Mesenchymal stem cell (in vitro differentiated cells and primary cell): ENCODE results near the gene MATN1.

Experiments used
- DNase-seq: peaks from one replicate; pipeline ENCODE4 v3.0.0-alpha.2; 2013
- H2AFZ ChIP-seq: one replicate; pipeline ENCODE4 v1.6.1; 2013; ENCODE audit warnings: low read depth, mild to moderate bottlenecking, control low read depth, inconsistent platforms, low read length, moderate library complexity
- H2AK5ac ChIP-seq: 2 replicates; pipeline ENCODE4 v1.6.1; 2013; ENCODE audit warnings: low read length, moderate library complexity, mild to moderate bottlenecking, inconsistent platforms; ENCODE audit not compliant: severe bottlenecking
- H2BK120ac ChIP-seq: one replicate; pipeline ENCODE4 v1.6.1; 2013; ENCODE audit warnings: low read depth, mild to moderate bottlenecking, inconsistent platforms, low read length, moderate library complexity
- H2BK12ac ChIP-seq, 2 experiments: one replicate each; pipeline ENCODE4 v1.6.1; 2013; ENCODE audit warnings: inconsistent platforms in 2 of 2, low read length in 2 of 2, mild to moderate bottlenecking in 2 of 2, moderate library complexity in 2 of 2, control low read depth in 1 of 2
- H2BK15ac ChIP-seq: one replicate; pipeline ENCODE4 v1.6.1; 2013; ENCODE audit warnings: mild to moderate bottlenecking, low read depth, inconsistent platforms; ENCODE audit not compliant: poor library complexity, severe bottlenecking
- H2BK5ac ChIP-seq: 2 replicates; pipeline ENCODE4 v1.6.1; 2013; ENCODE audit warnings: low read depth, mild to moderate bottlenecking, low read length, control low read depth, inconsistent platforms; ENCODE audit not compliant: poor library complexity, severe bottlenecking
- H3K14ac ChIP-seq, 2 experiments: one replicate each; pipeline ENCODE4 v1.6.1; 2013; ENCODE audit warnings: inconsistent platforms in 2 of 2, low read length in 2 of 2, control low read depth in 1 of 2, mild to moderate bottlenecking in 1 of 2, moderate library complexity in 1 of 2
- H3K18ac ChIP-seq, 2 experiments: one replicate each; pipeline ENCODE4 v1.6.1; 2013; ENCODE audit warnings: inconsistent platforms in 2 of 2, low read length in 2 of 2, control low read depth in 1 of 2, low read depth in 1 of 2, mild to moderate bottlenecking in 1 of 2
- H3K23ac ChIP-seq, 2 experiments: one replicate each; pipeline ENCODE4 v1.6.1; 2013; ENCODE audit warnings: inconsistent platforms in 2 of 2, low read length in 2 of 2, mild to moderate bottlenecking in 2 of 2, moderate library complexity in 2 of 2, control low read depth in 1 of 2
- H3K27ac ChIP-seq: 2 replicates; pipeline ENCODE4 v1.5.1; 2013; ENCODE audit warnings: mild to moderate bottlenecking, moderate library complexity, low read length, control low read depth, inconsistent platforms; ENCODE audit not compliant: poor library complexity, severe bottlenecking
- H3K27me3 ChIP-seq, 2 experiments: 2 replicates each; pipeline versions ENCODE4 v1.6.1 to v1.7.0; 2013; ENCODE audit warnings: low read length in 2 of 2, mild to moderate bottlenecking in 2 of 2, moderate library complexity in 2 of 2, control low read depth in 1 of 2, inconsistent platforms in 1 of 2; ENCODE audit not compliant: control insufficient read depth in 1 of 2, insufficient read depth in 1 of 2
- H3K36me3 ChIP-seq, 2 experiments: 2 replicates each; pipeline versions ENCODE4 v1.6.1 to v1.7.0; 2013; ENCODE audit warnings: low read length in 2 of 2, control low read depth in 1 of 2, inconsistent platforms in 1 of 2, low read depth in 1 of 2, mild to moderate bottlenecking in 1 of 2; ENCODE audit not compliant: insufficient read depth in 2 of 2, control insufficient read depth in 1 of 2
- H3K4ac ChIP-seq, 2 experiments: one replicate each; pipeline ENCODE4 v1.6.1; 2013; ENCODE audit warnings: inconsistent platforms in 2 of 2, low read length in 2 of 2, mild to moderate bottlenecking in 2 of 2, moderate library complexity in 2 of 2, control low read depth in 1 of 2, low read depth in 1 of 2
- H3K4me1 ChIP-seq: 2 replicates; pipeline ENCODE4 v1.6.1; 2013; ENCODE audit warnings: low read depth, low read length, control low read depth; ENCODE audit not compliant: control insufficient read depth, insufficient read depth
- H3K4me2 ChIP-seq: 2 replicates; pipeline ENCODE4 v1.6.1; 2013; ENCODE audit warnings: low read length, mild to moderate bottlenecking, inconsistent platforms; ENCODE audit not compliant: poor library complexity, severe bottlenecking
- H3K4me3 ChIP-seq, 2 experiments: 2 replicates each; pipeline versions ENCODE4 v1.5.1 to v1.7.0; 2013; ENCODE audit warnings: low read length in 2 of 2, mild to moderate bottlenecking in 2 of 2, control low read depth in 1 of 2, low read depth in 1 of 2; ENCODE audit not compliant: insufficient read depth in 1 of 2
- H3K79me1 ChIP-seq: replicated peaks from 2 replicates; pipeline ENCODE4 v1.6.1; 2013; ENCODE audit warnings: mild to moderate bottlenecking, control low read depth, low read length, inconsistent platforms; ENCODE audit not compliant: poor library complexity, severe bottlenecking
- H3K9ac ChIP-seq: 2 replicates; pipeline ENCODE4 v1.7.0; 2013; ENCODE audit warnings: mild to moderate bottlenecking, low read length, moderate library complexity
- H3K9me3 ChIP-seq: 2 replicates; pipeline ENCODE4 v1.7.0; 2013; ENCODE audit warnings: mild to moderate bottlenecking, low read length; ENCODE audit not compliant: control insufficient read depth
- H4K8ac ChIP-seq: one replicate; pipeline ENCODE4 v1.6.1; 2013; ENCODE audit warnings: inconsistent platforms, mild to moderate bottlenecking, low read length, moderate library complexity
- H4K91ac ChIP-seq: one replicate; pipeline ENCODE4 v1.6.1; 2013; ENCODE audit warnings: mild to moderate bottlenecking, low read length, inconsistent platforms
- whole genome bisulfite sequencing: methylation state at CpG from one replicate; pipeline ENCODE4 v1.1.7; 2013; ENCODE audit warnings: mixed read lengths; 5-methylcytosine and 5-hydroxymethylcytosine counted together

The MATN1 gene

GRCh38 chr1:30728832-30729638 lies 5.7 kb upstream of the MATN1 start:
- no peak overlapping the region for H3K14ac ChIP-seq

GRCh38 chr1:30728340-30728739 lies 5.0 kb upstream of the MATN1 start:
- Histone ChIP-seq H2BK15ac (no peak overlapping the region), H3K79me1 (no peaks in the 10 kb centered on the region), H4K91ac (no peak overlapping the region), H2AK5ac (peak overlapping the region; percentile 68), H2AFZ (no peak overlapping the region), H3K4ac (no peak overlapping the region), H3K14ac (no peak overlapping the region), H3K4me3 (no peak overlapping the region), H3K4me2 (no peak overlapping the region), H3K36me3 (peaks cover 3 to 15% of the 10 kb centered on the region in 2 experiments), H3K23ac (no peak overlapping the region), H2BK120ac (no peak overlapping the region), H3K18ac (no peak overlapping the region), H3K9ac (no peak overlapping the region), H3K27me3 (peaks cover 0 to 25% of the 10 kb centered on the region in 2 experiments), H4K8ac (no peak overlapping the region), H3K27ac (peak overlapping the region; percentile 15), H2BK12ac (no peak overlapping the region), H2BK5ac (no peak overlapping the region), H3K4me1 (peaks cover 42% of the 10 kb centered on the region), H3K9me3 (no peaks in the 10 kb centered on the region)
- WGBS: 84% methylated on average over 8 of the region's 8 CpGs
- DNase-seq: no peak

More at GRCh38 chr1:30728832-30729638, 5.7 kb upstream of the MATN1 start:
- Histone ChIP-seq H3K9ac (no peak overlapping the region), H3K9me3 (no peaks in the 10 kb centered on the region), H2BK5ac (no peak overlapping the region), H3K4me1 (peaks cover 46% of the 10 kb centered on the region), H3K18ac (no peak overlapping the region), H3K27me3 (peaks cover 0 to 26% of the 10 kb centered on the region in 2 experiments), H3K79me1 (no peaks in the 10 kb centered on the region), H3K27ac (no peak overlapping the region), H3K4ac (no peak overlapping the region), H3K36me3 (peaks cover 0 to 15% of the 10 kb centered on the region in 2 experiments), H2BK12ac (no peak overlapping the region), H2BK15ac (no peak overlapping the region), H4K8ac (no peak overlapping the region), H3K4me3 (no peak overlapping the region), H3K23ac (no peak overlapping the region), H3K4me2 (no peak overlapping the region), H2AFZ (no peak overlapping the region), H2AK5ac (peak overlapping the region; percentile 67), H2BK120ac (no peak overlapping the region), H4K91ac (no peak overlapping the region)
- DNase-seq: no peak
- WGBS: 81% methylated on average over 17 of the region's 17 CpGs

GRCh38 chr1:30727824-30728223 lies 4.4 kb upstream of the MATN1 start:
- H4K8ac ChIP-seq: no peak overlapping the region
- H2AFZ ChIP-seq: no peak overlapping the region
- no peak overlapping the region for H2BK120ac ChIP-seq
- H3K18ac ChIP-seq: no peak overlapping the region
- H3K9ac ChIP-seq: no peak overlapping the region
- H3K14ac ChIP-seq: no peak overlapping the region
- no peak overlapping the region for H2BK12ac ChIP-seq
- H3K36me3 ChIP-seq: peaks cover 7 to 15% of the 10 kb centered on the region in 2 experiments
- no peak overlapping the region for H4K91ac ChIP-seq
- no peak overlapping the region for H3K23ac ChIP-seq
- 93% methylated on average over 2 of the region's 2 CpGs for WGBS
- H3K9me3 ChIP-seq: no peaks in the 10 kb centered on the region
- H3K4me2 ChIP-seq: no peak overlapping the region
- peaks cover 0 to 25% of the 10 kb centered on the region in 2 experiments for H3K27me3 ChIP-seq
- no peak overlapping the region for H2BK5ac ChIP-seq
- no peaks in the 10 kb centered on the region for H3K79me1 ChIP-seq
- no peak overlapping the region for H3K4me3 ChIP-seq
- H2AK5ac ChIP-seq: peak overlapping the region; percentile 68
- H3K4me1 ChIP-seq: peaks cover 44% of the 10 kb centered on the region
- H3K27ac ChIP-seq: peak overlapping the region; percentile 15
- no peak overlapping the region for H2BK15ac ChIP-seq
- no peak overlapping the region for H3K4ac ChIP-seq
- peak; percentile 70 for DNase-seq

- no peak overlapping the region for H4K8ac ChIP-seq
- H3K9me3 ChIP-seq: no peaks in the 10 kb centered on the region
- H3K4me3 ChIP-seq: no peak overlapping the region
- H3K27me3 ChIP-seq: peaks cover 0 to 25% of the 10 kb centered on the region in 2 experiments
- no peak overlapping the region for H2BK5ac ChIP-seq
- no peak overlapping the region for H3K18ac ChIP-seq
- peaks cover 7 to 21% of the 10 kb centered on the region in 2 experiments for H3K36me3 ChIP-seq
- WGBS: 91% methylated on average over 15 of the region's 15 CpGs
- no peak overlapping the region for H3K4ac ChIP-seq
- peak overlapping the region; percentile 15 for H3K27ac ChIP-seq
- no peak overlapping the region for H2BK15ac ChIP-seq
- no peak overlapping the region for H4K91ac ChIP-seq
- no peak overlapping the region for H3K9ac ChIP-seq
- H2AK5ac ChIP-seq: peak overlapping the region; percentile 0
- DNase-seq: no peak
- no peak overlapping the region for H3K4me2 ChIP-seq
- no peak overlapping the region for H3K14ac ChIP-seq
- no peak overlapping the region for H2BK120ac ChIP-seq
- no peak overlapping the region for H2BK12ac ChIP-seq
- H3K79me1 ChIP-seq: no peaks in the 10 kb centered on the region
- H3K23ac ChIP-seq: no peak overlapping the region
- no peak overlapping the region for H2AFZ ChIP-seq
- H3K4me1 ChIP-seq: peaks cover 44% of the 10 kb centered on the region
Observed at GRCh38 chr1:30726773-30727684, 3.6 kb upstream of the MATN1 start.
